ENCODE results near the gene IL31. TPM values are rescaled to one million over a fixed set of nuclear protein-coding genes. Genes with fewer than 3 reads are reported as not detected.

IL31 gene
- total RNA-seq, 6 experiments from 2014 or later: not detected

- intact Hi-C loops (cut with DNase I): no loop called here
- peak overlapping the region; percentile 75 to 92 (median 84) for H3K27ac ChIP-seq
Observed at GRCh38 chr12:122125452-122126341, 48.3 kb downstream of the IL31 start.

GRCh38 chr12:122124370-122124769 lies 49.7 kb downstream of the IL31 start:
- Histone ChIP-seq H3K9me3 (no peaks in the 10 kb centered on the region), H3K4me3 (no peak overlapping the region), H3K27me3 (no peaks in the 10 kb centered on the region), H3K36me3 (peaks cover 0 to 11% (median 8%) of the 10 kb centered on the region in 4 donors), H3K4me1 (peaks cover 3 to 49% (median 23%) of the 10 kb centered on the region in 4 donors), H3K27ac (peak overlapping the region; percentile 75 to 92 (median 84))
- peak; percentile 47 to 63 (median 56) for ATAC-seq
- whole genome bisulfite sequencing (ENCODE audit: insufficient coverage, low coverage, low lambda C conversion rate, missing lambda C conversion rate): 37% methylated on average over 14 of the region's 14 CpGs
- intact Hi-C loops (cut with DNase I): loop anchor here (5.0 kb wide), 1 partner anchor 67 kb away; no protein-coding TSS in a partner anchor
- TF ChIP-seq CTCF (IDR thresholded peaks at IDR 0.05) (no peak), POLR2A (IDR thresholded peaks at IDR 0.05) (no peak)
- peak; percentile 78 to 89 (median 87) for DNase-seq

More at GRCh38 chr12:122125452-122126341, 48.3 kb downstream of the IL31 start:
- Histone ChIP-seq H3K9me3 (no peaks in the 10 kb centered on the region), H3K4me1 (peaks cover 3 to 49% (median 23%) of the 10 kb centered on the region in 4 donors), H3K27me3 (no peaks in the 10 kb centered on the region), H3K36me3 (peaks cover 0 to 24% (median 16%) of the 10 kb centered on the region in 4 donors), H3K4me3 (no peak overlapping the region)
- no peak for TF ChIP-seq CTCF (IDR thresholded peaks at IDR 0.05)
- DNase-seq: peak; percentile 65 to 83 (median 82)
- WGBS (ENCODE audit: insufficient coverage, low coverage, low lambda C conversion rate, missing lambda C conversion rate): 26% methylated on average over 10 of the region's 13 CpGs
- peak; percentile 15 to 61 (median 44) for ATAC-seq

- H3K27me3 ChIP-seq: no peaks in the 10 kb centered on the region
- WGBS (ENCODE audit: insufficient coverage, low coverage, low lambda C conversion rate, missing lambda C conversion rate): 64% methylated on average over 5 of the region's 9 CpGs
- peak overlapping the region; percentile 69 to 91 (median 75) for H3K27ac ChIP-seq
- peaks cover 0 to 5% (median 2%) of the 10 kb centered on the region in 4 donors for H3K36me3 ChIP-seq
- DNase-seq: peak in 1 of 3 donors; percentile 42
- peaks cover 3 to 49% (median 23%) of the 10 kb centered on the region in 4 donors for H3K4me1 ChIP-seq
- H3K9me3 ChIP-seq: no peaks in the 10 kb centered on the region
- ATAC-seq: no peak
- no peak overlapping the region for H3K4me3 ChIP-seq
- TF ChIP-seq CTCF (IDR thresholded peaks at IDR 0.05): no peak
- TF ChIP-seq POLR2A (IDR thresholded peaks at IDR 0.05): no peak
- intact Hi-C loops (cut with DNase I): loop anchor here (5.0 kb wide), 1 partner anchor 66 kb away; no protein-coding TSS in a partner anchor
Observed at GRCh38 chr12:122123761-122124145, 50.3 kb downstream of the IL31 start.

GRCh38 chr12:122123051-122123760 lies 50.8 kb downstream of the IL31 start:
- 14% methylated on average over 16 of the region's 22 CpGs for WGBS (ENCODE audit: insufficient coverage, low coverage, low lambda C conversion rate, missing lambda C conversion rate)
- peak in 2 of 3 donors; percentile 62 to 77 for DNase-seq
- Histone ChIP-seq H3K36me3 (no peaks in the 10 kb centered on the region), H3K27me3 (no peaks in the 10 kb centered on the region), H3K4me1 (peaks cover 3 to 49% (median 22%) of the 10 kb centered on the region in 4 donors), H3K9me3 (no peaks in the 10 kb centered on the region), H3K4me3 (peak overlapping the region in 1 of 3 donors; percentile 27), H3K27ac (peak overlapping the region; percentile 69 to 91 (median 75))
- peak; percentile 24 to 42 (median 29) for ATAC-seq
- TF ChIP-seq CTCF (IDR thresholded peaks at IDR 0.05) (peak; percentile 71 to 84 (median 76)), POLR2A (IDR thresholded peaks at IDR 0.05) (no peak)
- intact Hi-C loops (cut with DNase I): loop anchor here (5.0 kb wide), 1 partner anchor 66 kb away; no protein-coding TSS in a partner anchor
